Neuronal stem cell (in vitro differentiated cells): Measurements from ENCODE around the gene DYNC2I2.
"Not testable (repeated sequence)": the region's sequence is repeated elsewhere in the genome, so short reads cannot be mapped to it uniquely, and the experiment has no call there.

Source experiments
- DNase-seq: peaks from one replicate; pipeline ENCODE4 v3.0.0-alpha.2; 2013; ENCODE audit warnings: low spot score
- H2AFZ ChIP-seq: one replicate; pipeline ENCODE4 v1.6.1; 2013; ENCODE audit warnings: mild to moderate bottlenecking, low read length, inconsistent platforms
- H2AK5ac ChIP-seq: 2 replicates; pipeline ENCODE4 v1.6.1; 2013; ENCODE audit warnings: low read depth, mild to moderate bottlenecking, inconsistent platforms, low read length, moderate library complexity, mixed read lengths
- H2BK120ac ChIP-seq: 2 replicates; pipeline ENCODE4 v1.6.1; 2013; ENCODE audit warnings: low read depth, mild to moderate bottlenecking, inconsistent platforms, low read length, moderate library complexity, mixed read lengths
- H2BK12ac ChIP-seq: one replicate; pipeline ENCODE4 v1.6.1; 2013; ENCODE audit warnings: low read length, inconsistent platforms
- H2BK15ac ChIP-seq: 2 replicates; pipeline ENCODE4 v1.6.1; 2013; ENCODE audit warnings: mild to moderate bottlenecking, low read length, inconsistent platforms, mixed read lengths
- H2BK5ac ChIP-seq: one replicate; pipeline ENCODE4 v1.6.1; 2013; ENCODE audit warnings: inconsistent platforms, mild to moderate bottlenecking, low read length, moderate library complexity
- H3K14ac ChIP-seq: one replicate; pipeline ENCODE4 v1.6.1; 2013; ENCODE audit warnings: low read length, inconsistent platforms
- H3K18ac ChIP-seq: 2 replicates; pipeline ENCODE4 v1.6.1; 2013; ENCODE audit warnings: low read length, inconsistent platforms
- H3K23ac ChIP-seq: 2 replicates; pipeline ENCODE4 v1.6.1; 2013; ENCODE audit warnings: low read depth, mild to moderate bottlenecking, mixed read lengths, low read length, inconsistent platforms; ENCODE audit not compliant: poor library complexity
- H3K27ac ChIP-seq: replicated peaks from 3 replicates; pipeline ENCODE4 v1.5.1; 2013; ENCODE audit warnings: low read length, inconsistent platforms
- H3K27me3 ChIP-seq, 3 experiments: 2 replicates each; pipeline ENCODE4 v1.6.1; 2013; ENCODE audit warnings: low read length in 3 of 3, mild to moderate bottlenecking in 2 of 3, inconsistent platforms in 1 of 3, low read depth in 1 of 3, mixed read lengths in 1 of 3, moderate library complexity in 1 of 3; ENCODE audit not compliant: control insufficient read depth in 3 of 3, insufficient read depth in 3 of 3
- H3K36me3 ChIP-seq, 2 donors: replicated peaks in 1 of 2; 2 replicates each; pipeline ENCODE4 v1.6.1; 2013; ENCODE audit warnings: low read length in 2 of 2; ENCODE audit not compliant: control insufficient read depth in 2 of 2, insufficient read depth in 2 of 2
- H3K4ac ChIP-seq: 2 replicates; pipeline ENCODE4 v1.6.1; 2013; ENCODE audit warnings: inconsistent platforms, mild to moderate bottlenecking, low read length, moderate library complexity
- H3K4me1 ChIP-seq, 2 donors: 1 replicate in 1 of 2; 2 replicates in 1 of 2; pipeline ENCODE4 v1.6.1; 2013; ENCODE audit warnings: low read length in 2 of 2, low read depth in 1 of 2; ENCODE audit not compliant: control insufficient read depth in 2 of 2, insufficient read depth in 1 of 2
- H3K4me2 ChIP-seq: one replicate; pipeline ENCODE4 v1.6.1; 2013; ENCODE audit warnings: mild to moderate bottlenecking, low read length, inconsistent platforms; ENCODE audit not compliant: insufficient read depth, poor library complexity, severe bottlenecking
- H3K4me3 ChIP-seq, 2 donors: 2 replicates each; pipeline ENCODE4 v1.5.1; 2013; ENCODE audit warnings: low read length in 2 of 2, mild to moderate bottlenecking in 2 of 2, inconsistent platforms in 1 of 2, moderate library complexity in 1 of 2
- H3K79me1 ChIP-seq: one replicate; pipeline ENCODE4 v1.6.1; 2013; ENCODE audit warnings: low read depth, mild to moderate bottlenecking, inconsistent platforms, low read length, moderate library complexity
- H3K9ac ChIP-seq: one replicate; pipeline ENCODE4 v1.6.1; 2013; ENCODE audit warnings: mild to moderate bottlenecking, low read depth, low read length, inconsistent platforms; ENCODE audit not compliant: poor library complexity
- H3K9me3 ChIP-seq, 2 donors: replicated peaks in 1 of 2; 2 replicates each; pipeline versions ENCODE3 to v1.6.1; 2013; ENCODE audit warnings: low read length in 2 of 2, mild to moderate bottlenecking in 2 of 2, inconsistent platforms in 1 of 2, low read depth in 1 of 2, mixed read lengths in 1 of 2, moderate library complexity in 1 of 2; ENCODE audit not compliant: control insufficient read depth in 2 of 2, insufficient read depth in 1 of 2
- H4K8ac ChIP-seq: one replicate; pipeline ENCODE4 v1.6.1; 2013; ENCODE audit warnings: low read depth, mild to moderate bottlenecking, inconsistent platforms, low read length, moderate library complexity
- H4K91ac ChIP-seq: one replicate; pipeline ENCODE4 v1.6.1; 2013; ENCODE audit warnings: low read length, low read depth, mild to moderate bottlenecking, inconsistent platforms; ENCODE audit not compliant: poor library complexity
- WGBS, 2 donors: extraction: QIAGEN DNeasy Blood & Tissue Kit; methylation state at CpG; one replicate each; pipeline ENCODE4 v1.1.7; 2013; ENCODE audit warnings: missing lambda C conversion rate in 2 of 2, mixed read lengths in 1 of 2; ENCODE audit not compliant: insufficient read length in 2 of 2, insufficient replicate concordance in 1 of 2; ENCODE audit errors: extremely low coverage in 2 of 2; 5-methylcytosine and 5-hydroxymethylcytosine counted together

Gene DYNC2I2

GRCh38 chr9:128648206-128648605, 8.4 kb downstream of the DYNC2I2 start:
- not testable (repeated sequence) for DNase-seq, H3K27ac ChIP-seq, H2BK5ac ChIP-seq, H2BK12ac ChIP-seq, H3K4me1 ChIP-seq, H3K4ac ChIP-seq, H2BK15ac ChIP-seq, H2BK120ac ChIP-seq, H3K4me2 ChIP-seq, H2AK5ac ChIP-seq, H3K79me1 ChIP-seq, H3K4me3 ChIP-seq, H3K27me3 ChIP-seq, H4K91ac ChIP-seq, H4K8ac ChIP-seq, H3K23ac ChIP-seq, H3K18ac ChIP-seq, H3K9me3 ChIP-seq, H3K14ac ChIP-seq, H2AFZ ChIP-seq, H3K9ac ChIP-seq
- peaks cover 6 to 64% of the 10 kb centered on the region in 2 donors for H3K36me3 ChIP-seq
- WGBS, 2 donors: no CpG with 5 or more reads among the region's 9 CpGs

GRCh38 chr9:128643519-128644300, 12.9 kb downstream of the DYNC2I2 start:
- no peak overlapping the region for H3K4ac ChIP-seq
- H3K4me2 ChIP-seq: no peak overlapping the region
- no peak overlapping the region for H4K8ac ChIP-seq
- H3K79me1 ChIP-seq: peaks cover 21% of the 10 kb centered on the region
- H2BK5ac ChIP-seq: no peak overlapping the region
- no peak overlapping the region for H3K9ac ChIP-seq
- no peak overlapping the region for H2AK5ac ChIP-seq
- H2BK15ac ChIP-seq: no peak overlapping the region
- no peak overlapping the region for H3K27ac ChIP-seq
- no peak overlapping the region for H2BK12ac ChIP-seq
- no peak overlapping the region for H3K4me3 ChIP-seq
- peaks cover 19 to 79% of the 10 kb centered on the region in 2 donors for H3K36me3 ChIP-seq
- DNase-seq: no peak
- peaks cover 0 to 1% (median 0%) of the 10 kb centered on the region in 3 experiments for H3K27me3 ChIP-seq
- no peak overlapping the region for H4K91ac ChIP-seq
- H3K14ac ChIP-seq: no peak overlapping the region
- no peak overlapping the region for H2BK120ac ChIP-seq
- no peak overlapping the region for H2AFZ ChIP-seq
- WGBS, 2 donors: no CpG with 5 or more reads among the region's 12 CpGs
- no peak overlapping the region for H3K23ac ChIP-seq
- H3K9me3 ChIP-seq: no peaks in the 10 kb centered on the region
- peaks cover 0 to 1% of the 10 kb centered on the region in 2 donors for H3K4me1 ChIP-seq
- H3K18ac ChIP-seq: no peak overlapping the region

- no CpG with 5 or more reads among the region's 12 CpGs for WGBS, 2 donors
These were observed 13.9 kb downstream of the DYNC2I2 start for GRCh38 chr9:128642675-128643245.

GRCh38 chr9:128640603-128641002, 16.0 kb downstream of the DYNC2I2 start:
- Histone ChIP-seq H4K91ac (no peak overlapping the region), H3K9me3 (no peaks in the 10 kb centered on the region), H2BK12ac (no peak overlapping the region), H3K79me1 (peaks cover 30% of the 10 kb centered on the region), H3K27me3 (no peaks in the 10 kb centered on the region), H3K4me2 (no peak overlapping the region), H2AK5ac (no peak overlapping the region), H3K27ac (no peak overlapping the region), H3K4me1 (peaks cover 0 to 5% of the 10 kb centered on the region in 2 donors), H3K14ac (no peak overlapping the region), H3K18ac (no peak overlapping the region), H3K9ac (no peak overlapping the region), H3K4me3 (no peak overlapping the region), H3K23ac (no peak overlapping the region), H2BK120ac (no peak overlapping the region), H3K4ac (no peak overlapping the region), H2AFZ (no peak overlapping the region), H4K8ac (no peak overlapping the region), H2BK5ac (peak overlapping the region; percentile 66), H2BK15ac (no peak overlapping the region), H3K36me3 (peaks cover 32 to 80% of the 10 kb centered on the region in 2 donors)
- no CpG with 5 or more reads among the region's 18 CpGs for WGBS, 2 donors
- DNase-seq: no peak

More at GRCh38 chr9:128642675-128643245, 13.9 kb downstream of the DYNC2I2 start:
- H2AFZ ChIP-seq: no peak overlapping the region
- H2BK12ac ChIP-seq: no peak overlapping the region
- no peak overlapping the region for H4K91ac ChIP-seq
- H3K36me3 ChIP-seq: peaks cover 23 to 77% of the 10 kb centered on the region in 2 donors
- no peak overlapping the region for H2BK15ac ChIP-seq
- H3K23ac ChIP-seq: no peak overlapping the region
- peaks cover 21% of the 10 kb centered on the region for H3K79me1 ChIP-seq
- no peak overlapping the region for H3K4me2 ChIP-seq
- no peak overlapping the region for H3K18ac ChIP-seq
- no peak for DNase-seq
- H2AK5ac ChIP-seq: no peak overlapping the region
- H2BK5ac ChIP-seq: no peak overlapping the region
- no peak overlapping the region for H3K4me3 ChIP-seq
- peaks cover 0 to 1% of the 10 kb centered on the region in 2 donors for H3K4me1 ChIP-seq
- no peak overlapping the region for H3K9ac ChIP-seq
- H2BK120ac ChIP-seq: no peak overlapping the region
- no peak overlapping the region for H3K14ac ChIP-seq
- no peak overlapping the region for H4K8ac ChIP-seq
- H3K27ac ChIP-seq: no peak overlapping the region
- peaks cover 0 to 1% (median 0%) of the 10 kb centered on the region in 3 experiments for H3K27me3 ChIP-seq
- H3K4ac ChIP-seq: no peak overlapping the region
- no peaks in the 10 kb centered on the region for H3K9me3 ChIP-seq
